Activated CD4-positive, CD25-positive, alpha-beta regulatory T cell treated with anti-CD3 and anti-CD28 coated beads, Interleukin-2, amount 50 U/mL, for 24 hours (primary cell): ENCODE data around the gene ADRA1B.

Source experiments
- ATAC-seq, 2 donors: fragments of 150-1000 bp; cut with Tn5 transposase; one replicate each; pipeline ENCODE4 v1.10.0; 2021; ENCODE audit warnings: mild to moderate bottlenecking in 1 of 2, moderate library complexity in 1 of 2

The ADRA1B gene

GRCh38 chr5:159915904-159916840, at the start of gene ADRA1B:
Gene ADRA1B, plus strand, starts transcription at chr5:159916482. Its CDS starts 424 bp downstream, at chr5:159916906.
- peak; percentile 79 to 82 for ATAC-seq

- no peak for ATAC-seq
Observed at GRCh38 chr5:159873680-159874079, 42.6 kb upstream of the ADRA1B start.

- no peak for ATAC-seq
Observed at GRCh38 chr5:159874263-159874662, 42.0 kb upstream of the ADRA1B start.

- no peak for ATAC-seq
Observed at GRCh38 chr5:159877016-159877415, 39.3 kb upstream of the ADRA1B start.

GRCh38 chr5:159877894-159878448, 38.3 kb upstream of the ADRA1B start:
- no peak for ATAC-seq

- no peak for ATAC-seq
Observed at GRCh38 chr5:159878988-159879471, 37.3 kb upstream of the ADRA1B start.

- no peak for ATAC-seq
Observed at GRCh38 chr5:159880676-159881075, 35.6 kb upstream of the ADRA1B start.

- no peak for ATAC-seq
Observed at GRCh38 chr5:159881967-159882366, 34.3 kb upstream of the ADRA1B start.

GRCh38 chr5:159883522-159883950, 32.7 kb upstream of the ADRA1B start:
- no peak for ATAC-seq

- no peak for ATAC-seq
Observed at GRCh38 chr5:159884917-159885620, 31.2 kb upstream of the ADRA1B start.

GRCh38 chr5:159886296-159886695, 30.0 kb upstream of the ADRA1B start:
- no peak for ATAC-seq

GRCh38 chr5:159887050-159887449, 29.2 kb upstream of the ADRA1B start:
- ATAC-seq = no peak

- ATAC-seq = no peak
Observed at GRCh38 chr5:159888860-159889259, 27.4 kb upstream of the ADRA1B start.

- no peak for ATAC-seq
Observed at GRCh38 chr5:159890141-159890540, 26.1 kb upstream of the ADRA1B start.

- ATAC-seq = no peak
Observed at GRCh38 chr5:159891371-159891770, 24.9 kb upstream of the ADRA1B start.

GRCh38 chr5:159893040-159893695, 23.1 kb upstream of the ADRA1B start:
- ATAC-seq = no peak

GRCh38 chr5:159894149-159894720, 22.0 kb upstream of the ADRA1B start:
- no peak for ATAC-seq

GRCh38 chr5:159897786-159898393, 18.4 kb upstream of the ADRA1B start:
- ATAC-seq = no peak

GRCh38 chr5:159899067-159900049, 16.9 kb upstream of the ADRA1B start:
- no peak for ATAC-seq

GRCh38 chr5:159901308-159901707, 15.0 kb upstream of the ADRA1B start:
- no peak for ATAC-seq

GRCh38 chr5:159901772-159902171, 14.5 kb upstream of the ADRA1B start:
- ATAC-seq = no peak
